HEK293T (cell line): ENCODE data around the gene FAM9C.

Source experiments
- CTCF ChIA-PET: fragments of 350-600 bp; formaldehyde crosslinking; extraction: SDS; loops from one replicate; lab custom pipeline; 2021; ENCODE audit warnings: antibody characterized with exemption, inconsistent platforms; lab: Yijun Ruan, JAX
- POLR2A ChIA-PET: fragments of 350-600 bp; formaldehyde crosslinking; extraction: SDS; loops from one replicate; lab custom pipeline; 2020; ENCODE audit warnings: antibody characterized with exemption, inconsistent platforms; lab: Yijun Ruan, JAX
- DNase-seq: peaks from one replicate; pipeline ENCODE4 v3.0.0; 2012; ENCODE audit warnings: mixed read lengths; ENCODE audit errors: extremely low spot score
- ARNT ChIP-seq: fragments of 450-650 bp; IDR thresholded peaks from 2 replicates; pipeline ENCODE4 v1.6.1; 2017; ENCODE audit warnings: mild to moderate bottlenecking
- BHLHE40 ChIP-seq: fragments of 450-650 bp; IDR thresholded peaks from 2 replicates; pipeline ENCODE4 v1.6.1; 2016; ENCODE audit warnings: mild to moderate bottlenecking, moderate library complexity, borderline replicate concordance
- CTBP1 ChIP-seq: fragments of 450-650 bp; IDR thresholded peaks from 2 replicates; pipeline ENCODE4 v1.6.1; 2016; ENCODE audit warnings: borderline replicate concordance
- ELF4 ChIP-seq: fragments of 450-650 bp; IDR thresholded peaks from 2 replicates; pipeline ENCODE4 v1.6.1; 2017; ENCODE audit warnings: antibody characterized with exemption
- FOXA1 ChIP-seq: fragments of 450-650 bp; IDR thresholded peaks from 2 replicates; pipeline ENCODE4 v1.6.1; 2016; ENCODE audit warnings: mild to moderate bottlenecking
- FOXK2 ChIP-seq: fragments of 450-650 bp; IDR thresholded peaks from 2 replicates; pipeline ENCODE4 v1.6.1; 2016; ENCODE audit warnings: mild to moderate bottlenecking
- FOXM1 ChIP-seq: fragments of 450-650 bp; IDR thresholded peaks from 2 replicates; pipeline ENCODE4 v1.6.1; 2017; ENCODE audit warnings: mild to moderate bottlenecking, borderline replicate concordance
- HDGF ChIP-seq: fragments of 450-650 bp; IDR thresholded peaks from 2 replicates; pipeline ENCODE4 v1.6.1; 2017; ENCODE audit warnings: antibody characterized with exemption, borderline replicate concordance
- L3MBTL2 ChIP-seq: fragments of 450-650 bp; conservative IDR thresholded peaks from 2 replicates; pipeline ENCODE4 v1.6.1; 2016; ENCODE audit warnings: mild to moderate bottlenecking
- LEF1 ChIP-seq: fragments of 450-650 bp; IDR thresholded peaks from 2 replicates; pipeline ENCODE4 v1.6.1; 2017; ENCODE audit warnings: mild to moderate bottlenecking, borderline replicate concordance
- NFRKB ChIP-seq: fragments of 450-650 bp; IDR thresholded peaks from 2 replicates; pipeline ENCODE4 v1.6.1; 2016; ENCODE audit warnings: mild to moderate bottlenecking, moderate library complexity
- PKNOX1 ChIP-seq: fragments of 450-650 bp; IDR thresholded peaks from 2 replicates; pipeline ENCODE4 v1.6.1; 2016
- SP1 ChIP-seq: fragments of 450-650 bp; IDR thresholded peaks from 2 replicates; pipeline ENCODE4 v1.6.1; 2017
- SUZ12 ChIP-seq: fragments of 450-650 bp; IDR thresholded peaks from 2 replicates; pipeline ENCODE4 v1.6.1; 2016; ENCODE audit warnings: mild to moderate bottlenecking
- TARDBP ChIP-seq: fragments of 450-650 bp; IDR thresholded peaks from 2 replicates; pipeline ENCODE4 v1.6.1; 2016
- ZNF384 ChIP-seq: fragments of 450-650 bp; IDR thresholded peaks from 2 replicates; pipeline ENCODE4 v1.6.1; 2016

Gene FAM9C

DNA sequence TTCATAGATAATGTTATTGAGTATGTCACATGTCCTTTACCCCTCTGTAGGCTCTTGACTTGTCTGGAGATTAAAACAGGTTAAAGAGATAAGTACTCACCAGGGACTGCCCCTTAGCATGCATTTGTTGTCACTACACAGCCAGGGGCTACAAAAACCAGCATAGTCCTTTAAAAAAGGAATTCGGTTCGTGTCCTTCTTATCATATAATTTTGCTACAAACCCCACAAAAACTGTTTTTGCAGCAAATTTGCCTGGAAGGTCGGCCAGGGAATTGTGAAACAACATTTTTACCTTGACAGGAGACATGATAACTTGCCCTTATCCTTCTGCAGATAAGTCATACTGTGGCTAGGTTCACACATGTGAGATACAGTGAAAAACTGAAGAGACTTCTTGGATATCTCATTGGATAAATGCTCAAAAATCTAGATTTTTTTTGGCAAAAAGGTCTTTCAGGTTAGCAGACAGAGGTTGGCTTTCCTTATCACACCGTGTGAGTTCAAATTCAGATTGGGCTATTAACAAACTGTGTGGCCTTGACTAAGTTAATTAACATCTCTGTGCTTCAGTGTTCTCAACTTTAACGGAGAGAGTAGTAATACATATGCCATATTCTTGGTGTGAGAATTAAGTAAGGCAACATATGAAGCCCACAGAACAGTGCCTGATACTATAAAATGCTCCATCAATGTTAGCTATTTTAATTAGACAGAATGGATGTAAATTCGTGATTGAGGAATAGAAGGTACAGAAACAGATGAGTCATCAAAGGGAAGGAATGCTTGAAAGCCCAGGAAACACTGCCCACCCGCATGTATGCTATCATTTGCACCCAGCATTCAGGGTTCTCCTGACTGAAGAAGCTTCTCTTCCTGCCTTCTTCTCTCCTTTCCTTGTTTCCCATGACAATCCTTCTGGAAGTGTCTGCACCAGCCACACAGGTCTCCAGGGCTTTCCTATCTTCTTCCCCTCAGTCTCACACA, 30.0 kb downstream of the FAM9C start:
- TF ChIP-seq SUZ12: no peak
- TF ChIP-seq SP1: no peak
- no peak for TF ChIP-seq L3MBTL2
- no peak for TF ChIP-seq BHLHE40
- TF ChIP-seq LEF1: no peak
- TF ChIP-seq ARNT: no peak
- TF ChIP-seq FOXM1: no peak
- TF ChIP-seq HDGF: no peak
- DNase-seq: no peak
- POLR2A ChIA-PET: no interaction called here
- CTCF ChIA-PET: interaction anchor here (0.6 to 1.4 kb wide), 3 partner anchors 68 to 174 kb away, joined by 3 read pairs; no protein-coding TSS in a partner anchor

DNA sequence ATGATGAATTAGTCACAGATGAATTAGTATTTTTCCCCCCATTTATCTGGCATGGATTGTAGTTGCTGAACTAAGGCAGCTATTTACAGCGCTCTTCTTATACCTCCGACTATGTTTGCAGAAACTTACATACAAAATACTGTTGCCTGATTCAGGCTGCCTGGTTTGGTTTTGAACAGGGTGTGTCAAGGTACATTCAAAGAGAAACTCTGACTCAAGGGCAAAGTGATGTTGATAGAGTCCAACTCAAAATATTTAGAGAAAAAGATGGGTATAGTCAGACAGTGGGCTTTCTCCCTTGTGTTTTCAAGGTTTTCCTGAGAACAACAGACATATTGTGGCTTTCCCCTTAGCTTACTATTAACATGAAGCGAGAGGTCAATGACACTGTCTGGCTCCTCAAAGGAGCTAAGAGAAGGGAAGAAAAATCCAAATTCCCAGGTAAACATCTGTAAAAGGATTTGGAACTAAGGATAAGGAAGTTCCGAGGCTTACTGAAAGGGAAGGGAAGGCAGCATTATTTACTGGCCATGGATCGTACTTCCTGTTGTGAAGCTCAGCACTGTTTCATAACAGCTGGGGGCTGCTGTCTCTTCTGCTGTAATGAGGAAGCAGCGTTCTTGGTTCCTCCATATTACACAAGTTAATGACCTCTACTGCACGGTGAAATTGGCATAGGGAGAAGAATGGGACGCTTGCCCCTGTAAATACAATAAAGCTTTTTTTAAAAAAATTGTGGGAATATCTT, 30.9 kb downstream of the FAM9C start:
- DNase-seq: no peak
- TF ChIP-seq SP1: no peak
- no peak for TF ChIP-seq CTBP1
- TF ChIP-seq PKNOX1: no peak
- no peak for TF ChIP-seq SUZ12
- TF ChIP-seq NFRKB: no peak
- TF ChIP-seq TARDBP: no peak
- no peak for TF ChIP-seq BHLHE40
- TF ChIP-seq FOXK2: no peak
- TF ChIP-seq FOXA1: no peak
- TF ChIP-seq ELF4: no peak
- no peak for TF ChIP-seq ZNF384
- TF ChIP-seq HDGF: no peak
- no peak for TF ChIP-seq FOXM1
- no peak for TF ChIP-seq ARNT
- ChIA-PET CTCF (interaction anchor here (0.6 to 1.2 kb wide), 3 partner anchors 45 to 175 kb away, joined by 3 read pairs; no protein-coding TSS in a partner anchor), POLR2A (no interaction called here)

DNA sequence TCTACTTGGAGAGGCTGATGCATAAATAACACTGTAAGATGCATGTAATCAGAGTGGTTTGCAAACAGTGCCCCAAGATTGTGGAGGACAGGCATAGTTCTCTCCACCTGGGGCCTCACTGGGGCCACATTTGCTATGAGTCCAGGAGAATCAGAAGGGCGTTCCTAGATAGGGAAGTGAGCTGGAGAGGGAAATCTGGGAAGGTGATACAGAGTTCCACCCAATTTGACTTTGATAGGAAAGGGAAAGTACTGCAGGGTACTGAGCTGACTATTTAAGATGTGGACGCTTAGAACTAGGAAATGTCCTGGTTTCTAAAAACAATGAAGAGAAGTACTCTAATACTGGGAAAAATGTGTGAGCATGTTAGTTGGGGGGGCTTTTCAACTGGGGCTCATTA, 33.9 kb downstream of the FAM9C start:
- CTCF ChIA-PET: no interaction called here
- TF ChIP-seq NFRKB (no peak), CTBP1 (no peak), ZNF384 (no peak), SP1 (no peak), ELF4 (no peak), L3MBTL2 (no peak), FOXA1 (no peak), FOXM1 (no peak), BHLHE40 (no peak), PKNOX1 (no peak), HDGF (no peak)
- DNase-seq: no peak
- POLR2A ChIA-PET: no interaction called here

GRCh38 chrX:13009844-13010243, 34.6 kb downstream of the FAM9C start:
- no peak for TF ChIP-seq L3MBTL2
- TF ChIP-seq SUZ12: no peak
- TF ChIP-seq FOXK2: no peak
- no peak for TF ChIP-seq FOXA1
- TF ChIP-seq ZNF384: no peak
- TF ChIP-seq TARDBP: no peak
- no peak for TF ChIP-seq LEF1
- no peak for TF ChIP-seq ARNT
- no peak for TF ChIP-seq SP1
- no peak for TF ChIP-seq BHLHE40
- ChIA-PET POLR2A (no interaction called here), CTCF (no interaction called here)
- DNase-seq: no peak

DNA sequence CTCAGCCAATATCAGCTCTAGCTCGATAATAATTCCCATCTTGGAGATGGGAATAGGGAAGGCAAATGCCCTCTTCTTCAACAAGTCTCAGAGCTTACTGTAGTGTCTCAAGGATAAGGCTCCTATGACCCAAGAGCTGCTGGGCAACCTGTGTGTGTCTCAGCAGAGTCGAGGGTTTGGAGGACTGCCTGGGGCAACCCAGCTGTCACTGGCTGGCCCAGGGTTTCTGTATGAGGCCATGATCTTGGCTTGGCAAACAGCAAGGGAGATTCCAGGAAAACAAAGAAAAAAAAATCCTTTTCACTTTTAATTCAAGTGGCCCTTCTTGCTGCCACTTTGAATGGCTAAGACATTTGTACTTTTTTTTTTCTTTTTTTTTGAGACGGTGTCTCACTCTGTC, 35.1 kb downstream of the FAM9C start:
- CTCF ChIA-PET: no interaction called here
- POLR2A ChIA-PET: no interaction called here
- no peak for TF ChIP-seq ARNT
- no peak for TF ChIP-seq CTBP1
- TF ChIP-seq FOXA1: no peak
- TF ChIP-seq LEF1: no peak
- no peak for TF ChIP-seq NFRKB
- no peak for TF ChIP-seq FOXM1
- no peak for TF ChIP-seq PKNOX1
- TF ChIP-seq L3MBTL2: no peak
- TF ChIP-seq BHLHE40: no peak
- TF ChIP-seq FOXK2: no peak
- TF ChIP-seq TARDBP: no peak
- no peak for TF ChIP-seq SP1
- no peak for TF ChIP-seq SUZ12
- no peak for TF ChIP-seq ELF4
- no peak for TF ChIP-seq ZNF384
- TF ChIP-seq HDGF: no peak
- no peak for DNase-seq

DNA sequence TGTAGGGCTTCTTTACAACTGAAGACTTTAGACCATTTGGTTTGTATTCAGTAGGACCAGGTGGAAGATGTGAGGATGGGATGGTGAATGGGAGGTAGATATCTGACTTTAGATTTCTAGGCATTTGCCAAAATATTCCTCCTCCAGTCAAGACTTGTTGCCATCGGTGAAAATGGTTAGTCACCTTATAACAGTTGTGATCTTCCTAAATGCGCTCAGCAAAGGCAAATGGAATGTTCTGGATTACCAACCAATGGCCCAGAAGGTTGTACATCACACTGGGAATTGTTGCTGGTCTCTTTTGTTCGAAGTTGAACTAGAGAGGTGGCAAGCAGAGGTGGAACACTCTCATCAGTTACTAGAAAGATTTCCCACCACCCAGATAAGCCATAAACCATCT, 35.6 kb downstream of the FAM9C start:
- CTCF ChIA-PET: no interaction called here
- DNase-seq: no peak
- POLR2A ChIA-PET: no interaction called here
- TF ChIP-seq FOXM1: no peak
- no peak for TF ChIP-seq FOXA1
- no peak for TF ChIP-seq PKNOX1
- no peak for TF ChIP-seq TARDBP
- TF ChIP-seq ZNF384: no peak
